Activated naive CD8-positive, alpha-beta T cell treated with anti-CD3 and anti-CD28 coated beads, Interleukin-2, amount 50 U/mL, for 24 hours (primary cell): ENCODE data around the gene DOLPP1.
"Not testable (repeated sequence)": the region's sequence is repeated elsewhere in the genome, so short reads cannot be mapped to it uniquely, and the experiment has no call there.

Source experiments
- ATAC-seq: fragments of 150-1000 bp; cut with Tn5 transposase; one replicate; pipeline ENCODE4 v1.10.0; 2021
- DNase-seq: peaks from one replicate; pipeline ENCODE4 v3.0.0; 2021
- H3K27ac Mint-ChIP-seq: one replicate; pipeline ENCODE4 v1.8.0; 2021; ENCODE audit warnings: mild to moderate bottlenecking, mixed read lengths
- H3K27me3 Mint-ChIP-seq: one replicate; pipeline ENCODE4 v1.8.0; 2021; ENCODE audit warnings: mixed read lengths
- H3K36me3 Mint-ChIP-seq: one replicate; pipeline ENCODE4 v1.8.0; 2021; ENCODE audit warnings: low read depth, mixed read lengths
- H3K4me1 Mint-ChIP-seq: one replicate; pipeline ENCODE4 v1.8.0; 2021; ENCODE audit warnings: mixed read lengths
- H3K4me3 Mint-ChIP-seq: one replicate; pipeline ENCODE4 v1.8.0; 2021; ENCODE audit warnings: mild to moderate bottlenecking, moderate library complexity, mixed read lengths
- H3K9me3 Mint-ChIP-seq: one replicate; pipeline ENCODE4 v1.8.0; 2021; ENCODE audit warnings: mixed read lengths

The DOLPP1 gene

DNA sequence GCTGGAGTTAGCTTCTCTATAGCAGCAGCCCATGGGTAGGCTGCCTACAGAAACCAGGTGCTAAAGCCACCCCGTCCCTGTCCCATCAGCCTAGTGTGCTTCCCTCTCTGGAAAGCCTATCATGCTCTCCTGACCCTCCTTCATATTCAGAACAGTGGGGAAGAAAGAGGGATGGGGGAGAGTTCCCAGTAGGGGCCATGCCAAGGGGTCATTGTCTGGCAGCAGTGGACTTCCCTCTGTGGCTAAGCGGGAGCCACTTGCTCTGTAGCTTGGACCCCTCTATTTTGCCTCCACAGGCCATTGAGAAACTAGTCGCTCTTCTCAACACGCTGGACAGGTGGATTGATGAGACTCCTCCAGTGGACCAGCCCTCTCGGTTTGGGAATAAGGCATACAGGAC lies 47.8 kb downstream of the DOLPP1 start:
- Mint-ChIP-seq H3K36me3 (peaks cover 24% of the 10 kb centered on the region), H3K27ac (no peak overlapping the region), H3K9me3 (no peaks in the 10 kb centered on the region), H3K27me3 (no peaks in the 10 kb centered on the region), H3K4me3 (no peak overlapping the region), H3K4me1 (peaks cover 6% of the 10 kb centered on the region)
- DNase-seq (no peak), ATAC-seq (no peak)

DNA sequence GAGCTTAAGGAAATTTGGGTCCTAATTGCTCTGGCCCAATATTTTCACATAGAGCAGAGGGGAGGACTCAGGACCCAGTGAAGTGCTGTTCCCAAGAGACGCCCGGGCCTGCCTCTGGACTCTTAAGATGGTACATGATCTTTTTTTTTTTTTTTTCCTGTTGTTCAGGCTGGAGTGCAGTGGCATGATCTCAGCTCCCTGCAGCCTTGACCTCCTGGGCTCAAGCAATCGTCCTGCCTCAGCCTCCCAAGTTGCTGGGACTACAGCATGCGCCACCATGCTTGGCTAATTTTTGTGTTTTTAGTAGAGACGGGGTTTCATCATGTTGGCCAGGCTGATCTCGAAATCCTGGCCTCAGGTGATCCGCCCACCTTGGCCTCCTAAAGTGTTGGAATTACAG lies 49.4 kb downstream of the DOLPP1 start:
- ATAC-seq, H3K27ac Mint-ChIP-seq, H3K27me3 Mint-ChIP-seq, DNase-seq, H3K4me3 Mint-ChIP-seq, H3K9me3 Mint-ChIP-seq, H3K4me1 Mint-ChIP-seq: not testable (repeated sequence)
- peaks cover 22% of the 10 kb centered on the region for H3K36me3 Mint-ChIP-seq

DNA sequence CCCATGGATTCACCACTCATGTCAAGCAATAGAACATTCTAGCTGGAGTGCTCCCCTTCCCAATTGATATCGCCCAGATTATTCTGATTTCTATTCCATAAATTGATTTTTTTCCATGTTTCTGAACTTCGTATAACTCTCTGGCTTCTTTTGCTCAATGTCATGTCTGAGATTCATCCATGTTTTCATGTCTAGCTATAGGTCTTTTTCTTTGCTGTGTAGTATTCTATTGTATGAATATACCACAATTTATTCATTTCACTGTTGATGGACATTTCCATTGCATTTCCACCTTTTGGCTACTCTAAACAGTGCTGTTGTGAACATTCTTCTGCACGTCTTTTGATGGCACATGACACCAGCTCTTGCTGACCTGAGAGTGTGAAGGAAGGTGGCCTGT lies 49.9 kb downstream of the DOLPP1 start:
- DNase-seq (no peak), ATAC-seq (no peak)
- Mint-ChIP-seq H3K27ac (no peak overlapping the region), H3K36me3 (peaks cover 24% of the 10 kb centered on the region), H3K4me1 (peaks cover 6% of the 10 kb centered on the region), H3K27me3 (no peaks in the 10 kb centered on the region), H3K9me3 (no peaks in the 10 kb centered on the region), H3K4me3 (no peak overlapping the region)

DNA sequence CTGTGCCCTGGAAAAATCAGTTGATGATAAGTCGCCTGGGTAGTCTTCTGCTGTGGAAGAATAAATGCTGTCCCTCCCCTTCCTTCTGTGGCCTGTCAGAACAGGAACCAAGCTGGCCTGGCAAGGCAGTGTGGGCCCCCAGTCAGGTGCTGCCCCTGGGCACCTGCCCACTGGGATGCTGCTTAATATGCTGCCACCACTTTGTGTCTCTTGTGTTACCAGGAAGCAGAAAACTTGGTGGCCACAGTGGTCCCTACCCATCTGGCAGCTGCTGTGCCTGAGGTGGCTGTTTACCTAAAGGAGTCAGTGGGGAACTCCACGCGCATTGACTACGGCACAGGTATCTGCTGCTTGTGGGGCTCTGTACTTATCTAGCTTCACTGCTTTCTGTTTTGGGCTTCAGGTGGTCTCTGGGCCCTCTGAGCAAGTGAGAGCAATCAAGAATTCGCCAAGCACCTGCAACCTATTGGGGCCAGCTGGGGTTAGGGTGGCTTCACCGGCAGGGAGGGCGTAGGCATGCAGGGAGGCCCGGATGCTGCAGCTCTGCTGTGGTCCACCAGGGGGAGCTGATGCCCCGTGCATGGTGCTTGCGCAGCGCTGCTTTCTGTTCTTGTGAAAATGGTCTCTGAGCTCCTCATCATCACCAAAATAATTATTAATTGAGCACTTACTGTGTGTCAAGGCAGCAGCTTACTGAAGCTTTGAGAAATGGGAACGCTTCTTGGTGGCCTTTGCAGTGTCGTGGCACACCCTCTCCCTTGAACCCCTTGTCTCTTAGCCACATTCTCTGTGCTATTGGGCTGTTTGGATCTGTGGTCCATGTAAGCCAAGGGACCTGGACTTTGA lies 50.6 kb downstream of the DOLPP1 start:
- ATAC-seq, result peak; percentile 97
- Mint-ChIP-seq H3K27me3 (no peaks in the 10 kb centered on the region), H3K4me3 (no peak overlapping the region), H3K27ac (no peak overlapping the region), H3K4me1 (peaks cover 6% of the 10 kb centered on the region), H3K36me3 (peaks cover 22% of the 10 kb centered on the region), H3K9me3 (no peaks in the 10 kb centered on the region)
- peak; percentile 89 for DNase-seq

DNA sequence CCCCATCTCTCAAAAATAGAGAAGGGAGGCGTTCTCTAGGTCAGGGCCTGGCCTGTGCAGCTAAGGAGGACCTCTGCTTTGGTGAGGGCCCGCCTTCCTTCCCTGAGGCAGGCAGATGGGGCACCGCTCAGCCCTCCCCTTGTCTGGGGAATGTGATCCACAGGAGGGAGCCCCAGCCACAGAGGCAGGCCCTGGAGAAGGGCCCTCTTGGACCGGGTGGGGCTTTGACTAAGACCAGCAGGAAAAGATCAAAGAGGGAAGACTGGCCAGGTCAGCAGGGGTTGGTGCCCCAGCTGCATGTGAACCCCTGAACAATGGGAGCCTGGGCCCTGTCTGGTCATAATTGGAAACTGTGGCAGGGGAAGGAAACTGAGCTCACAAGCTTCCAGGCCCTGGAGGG lies 52.2 kb downstream of the DOLPP1 start:
- ATAC-seq (no peak), DNase-seq (no peak)
- Mint-ChIP-seq H3K4me3 (no peak overlapping the region), H3K4me1 (peaks cover 6% of the 10 kb centered on the region), H3K9me3 (no peaks in the 10 kb centered on the region), H3K27ac (no peak overlapping the region), H3K27me3 (no peaks in the 10 kb centered on the region), H3K36me3 (peaks cover 20% of the 10 kb centered on the region)

DNA sequence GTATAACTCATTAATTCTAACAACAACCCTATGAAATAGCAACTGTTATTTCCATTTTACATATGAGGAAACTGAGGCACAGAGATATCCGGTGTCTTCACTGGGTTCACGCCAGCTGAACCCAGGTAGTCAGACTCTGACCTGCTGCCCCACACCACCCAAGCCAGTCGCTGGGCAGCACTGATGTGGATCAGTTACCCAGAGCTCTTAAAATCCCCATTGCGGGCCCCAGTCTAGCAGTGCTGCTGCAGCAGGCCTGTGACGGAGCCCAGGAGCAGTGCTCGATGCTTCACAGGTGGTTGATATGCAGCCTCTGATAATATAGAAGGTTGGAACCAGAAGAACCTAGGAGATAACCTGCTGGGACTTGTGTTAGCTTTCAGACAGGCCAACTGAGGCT lies 54.6 kb downstream of the DOLPP1 start:
- Mint-ChIP-seq H3K4me1 (peaks cover 21% of the 10 kb centered on the region), H3K27me3 (no peaks in the 10 kb centered on the region), H3K4me3 (no peak overlapping the region), H3K9me3 (no peaks in the 10 kb centered on the region), H3K36me3 (peaks cover 15% of the 10 kb centered on the region), H3K27ac (no peak overlapping the region)
- DNase-seq, result no peak
- ATAC-seq, result no peak

DNA sequence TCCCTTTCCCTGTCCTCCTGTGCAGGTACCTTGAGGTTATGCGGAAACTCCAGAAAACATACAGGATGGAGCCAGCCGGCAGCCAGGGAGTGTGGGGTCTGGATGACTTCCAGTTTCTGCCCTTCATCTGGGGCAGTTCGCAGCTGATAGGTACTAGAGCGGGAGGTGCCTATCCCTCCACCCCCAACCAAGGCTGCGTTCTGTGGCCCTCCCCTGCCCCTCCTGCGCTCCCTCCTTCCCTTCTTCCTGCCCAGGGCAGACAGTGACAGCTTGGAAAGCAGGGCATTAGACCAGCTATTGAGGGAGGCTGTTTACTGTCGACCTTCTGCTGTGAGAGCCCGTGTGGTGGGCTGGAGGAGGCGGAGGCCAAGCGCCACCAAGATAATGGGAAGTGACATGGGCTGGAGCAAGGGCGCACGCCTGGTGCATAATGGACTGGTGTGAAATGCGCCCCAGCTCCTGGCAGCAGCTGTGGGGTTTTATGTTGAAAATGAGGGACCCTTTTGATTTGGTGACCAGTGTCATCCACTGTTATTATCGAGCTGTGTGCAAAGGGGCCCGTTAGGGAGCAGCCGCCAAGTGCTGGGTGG lies 55.6 kb downstream of the DOLPP1 start:
- Mint-ChIP-seq H3K9me3 (no peaks in the 10 kb centered on the region), H3K27me3 (no peaks in the 10 kb centered on the region), H3K4me3 (no peak overlapping the region), H3K4me1 (peaks cover 29% of the 10 kb centered on the region), H3K36me3 (peaks cover 13% of the 10 kb centered on the region), H3K27ac (no peak overlapping the region)
- ATAC-seq (no peak), DNase-seq (no peak)

DNA sequence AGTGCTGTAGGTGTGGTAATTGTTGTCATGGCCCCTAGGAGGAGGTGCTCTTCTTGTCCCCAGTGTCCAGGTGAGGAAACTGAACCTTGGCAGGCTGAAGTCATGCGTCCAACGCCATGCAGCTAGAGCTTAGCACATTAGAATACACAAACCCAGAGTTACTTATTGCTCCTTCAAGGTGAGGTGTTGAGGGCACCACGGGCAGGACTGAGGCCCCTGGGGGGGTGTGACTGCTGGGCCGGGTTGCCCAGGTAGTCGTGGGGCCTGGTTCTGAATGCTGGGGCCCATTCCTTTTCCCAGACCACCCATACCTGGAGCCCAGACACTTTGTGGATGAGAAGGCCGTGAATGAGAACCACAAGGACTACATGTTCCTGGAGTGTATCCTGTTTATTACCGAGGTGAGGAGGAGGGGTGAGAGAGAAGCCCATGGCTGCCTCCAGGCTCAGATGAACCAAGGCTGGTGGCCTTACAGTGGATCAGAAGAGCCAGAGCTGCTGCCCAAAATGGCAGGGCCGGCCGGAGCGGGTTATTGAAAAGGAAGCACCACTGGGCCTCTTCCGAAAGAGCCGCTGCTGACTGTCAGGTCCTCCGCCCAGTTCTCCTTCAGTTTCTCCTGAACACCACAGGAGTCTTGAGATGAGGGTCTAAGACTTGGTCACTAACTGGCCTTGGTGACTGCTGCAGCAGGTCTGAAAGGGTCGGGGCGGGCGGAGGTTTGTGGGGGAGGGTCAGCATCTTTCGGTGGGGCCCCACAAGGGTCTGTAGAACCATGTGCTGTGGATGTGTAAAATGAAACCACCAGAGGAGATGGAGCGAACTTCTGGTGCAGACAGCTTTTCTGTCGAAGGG lies 56.6 kb downstream of the DOLPP1 start:
- ATAC-seq (no peak), DNase-seq (no peak)
- Mint-ChIP-seq H3K4me1 (peaks cover 33% of the 10 kb centered on the region), H3K27ac (no peak overlapping the region), H3K4me3 (no peak overlapping the region), H3K9me3 (no peaks in the 10 kb centered on the region), H3K27me3 (no peaks in the 10 kb centered on the region), H3K36me3 (peaks cover 14% of the 10 kb centered on the region)

DNA sequence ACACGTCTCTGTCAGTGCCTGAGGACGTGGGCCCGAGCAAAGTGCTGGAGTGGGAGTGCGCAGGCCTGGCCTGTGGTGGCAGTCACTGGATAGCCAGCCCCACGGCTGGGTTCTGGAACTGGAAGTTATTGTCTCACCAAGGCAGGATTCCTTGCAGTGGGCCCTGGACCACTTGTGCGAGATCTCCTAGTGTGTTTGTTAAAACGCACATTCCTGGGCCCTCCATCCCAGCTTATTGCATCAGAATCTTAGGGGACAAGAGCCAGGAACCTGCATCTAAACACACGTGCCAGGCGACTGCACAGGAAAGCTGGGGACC lies 57.2 kb downstream of the DOLPP1 start:
- Mint-ChIP-seq H3K9me3 (no peaks in the 10 kb centered on the region), H3K4me1 (peaks cover 39% of the 10 kb centered on the region), H3K4me3 (no peak overlapping the region), H3K36me3 (peaks cover 18% of the 10 kb centered on the region), H3K27me3 (no peaks in the 10 kb centered on the region), H3K27ac (no peak overlapping the region)
- DNase-seq (no peak), ATAC-seq (no peak)

DNA sequence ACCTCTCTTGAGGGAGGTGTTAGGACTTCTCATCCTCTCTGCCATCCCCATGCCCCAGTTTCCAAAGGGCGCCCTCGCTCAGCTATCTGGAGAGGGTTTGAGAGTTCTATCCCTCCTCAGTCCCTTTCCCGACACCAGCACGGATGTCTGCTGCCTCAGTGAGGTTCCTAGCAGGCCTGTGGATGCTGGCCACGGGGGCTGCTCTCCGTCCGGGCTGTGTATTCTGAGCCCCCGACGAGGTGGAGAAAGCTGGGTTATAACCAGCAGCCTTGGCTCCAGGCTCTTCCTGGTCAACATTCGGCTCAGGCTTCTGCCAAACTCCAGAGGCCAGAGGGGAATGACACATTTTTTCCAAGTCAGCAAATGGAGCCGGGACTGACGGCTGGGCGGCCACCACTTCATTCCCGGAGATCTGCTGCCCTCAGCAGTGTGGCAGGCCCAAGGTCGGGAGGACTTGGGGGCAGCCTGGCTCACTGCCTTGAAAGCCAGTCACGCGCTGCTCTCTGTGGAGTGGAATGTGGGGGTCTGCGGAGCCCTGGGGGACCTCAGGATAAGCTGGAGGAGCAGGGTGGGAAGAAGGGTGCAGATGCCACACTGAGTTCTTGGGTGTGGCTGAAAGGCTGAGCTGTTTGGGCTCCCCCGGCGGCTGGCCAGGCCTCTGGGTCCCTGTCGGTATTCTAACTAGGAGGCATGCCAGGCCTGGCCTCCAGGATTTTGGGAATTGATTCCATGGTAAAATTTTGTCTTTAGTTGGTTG lies 57.7 kb downstream of the DOLPP1 start:
- Mint-ChIP-seq H3K9me3 (no peaks in the 10 kb centered on the region), H3K27me3 (no peaks in the 10 kb centered on the region), H3K4me3 (peak overlapping the region; percentile 87), H3K4me1 (peaks cover 41% of the 10 kb centered on the region), H3K36me3 (peaks cover 15% of the 10 kb centered on the region), H3K27ac (peak overlapping the region; percentile 98)
- DNase-seq (no peak), ATAC-seq (no peak)

DNA sequence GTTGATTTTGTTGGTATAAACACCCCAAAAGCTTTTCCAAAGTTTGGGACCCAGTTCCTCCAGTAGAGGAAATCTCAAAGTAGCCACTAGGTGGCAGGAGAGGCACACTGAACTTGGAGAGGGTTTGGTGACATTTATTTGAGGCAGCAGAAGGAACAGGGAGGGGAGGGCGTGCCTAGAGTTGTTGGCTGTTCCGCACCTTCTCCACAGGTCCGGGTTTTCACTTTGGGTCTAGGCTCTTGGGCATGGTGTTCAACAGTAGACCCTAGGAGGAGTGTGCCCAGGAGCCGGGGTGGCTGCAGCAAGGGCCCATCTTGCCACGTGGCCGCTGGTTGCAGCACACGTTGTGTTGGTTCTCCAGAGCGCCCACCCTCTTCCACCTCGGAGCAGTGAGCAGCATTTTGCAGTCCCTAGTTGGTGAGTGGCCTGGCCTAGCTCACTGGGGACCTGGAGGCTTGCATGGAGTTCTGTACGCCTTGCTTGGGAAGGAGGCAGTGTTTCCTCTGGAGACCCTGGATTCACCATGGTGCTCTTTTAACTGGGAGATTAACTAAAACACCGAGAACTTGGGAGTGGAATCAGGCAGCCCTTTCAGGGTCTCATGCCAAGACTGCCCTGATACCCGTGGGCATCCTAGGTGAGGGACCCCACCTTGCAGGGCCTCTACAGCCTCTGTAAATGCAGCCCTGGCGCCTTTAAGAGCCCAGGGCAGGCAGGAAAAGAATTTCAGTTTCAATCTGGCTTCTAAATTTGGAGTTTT lies 58.5 kb downstream of the DOLPP1 start:
- Mint-ChIP-seq H3K9me3 (no peaks in the 10 kb centered on the region), H3K27me3 (no peaks in the 10 kb centered on the region), H3K36me3 (peaks cover 19% of the 10 kb centered on the region), H3K4me3 (peak overlapping the region; percentile 87), H3K4me1 (peaks cover 46% of the 10 kb centered on the region), H3K27ac (peak overlapping the region; percentile 98)
- DNase-seq (peak; percentile 79), ATAC-seq (peak; percentile 45)

DNA sequence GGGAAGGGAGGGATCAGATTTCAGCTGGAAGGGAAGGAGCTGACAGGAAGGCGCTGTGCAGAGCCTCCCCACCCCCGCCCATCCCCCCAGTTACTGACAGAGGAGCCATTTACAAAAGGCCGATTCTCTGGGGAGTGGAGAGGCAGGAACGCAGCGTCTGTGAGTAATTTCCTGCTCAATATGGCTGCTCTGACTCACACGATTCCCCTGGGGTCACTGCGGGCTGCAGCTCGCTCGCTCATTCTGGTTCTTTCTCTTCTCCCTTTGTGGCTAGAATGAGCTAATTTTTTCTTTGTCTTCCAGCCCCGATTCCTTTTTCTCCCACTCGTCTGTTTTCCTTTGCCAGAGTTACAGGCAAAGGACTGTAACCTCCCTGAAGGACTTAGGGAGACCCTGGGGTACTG lies 59.1 kb downstream of the DOLPP1 start:
- H3K9me3 Mint-ChIP-seq, result no peaks in the 10 kb centered on the region
- H3K36me3 Mint-ChIP-seq, result peaks cover 19% of the 10 kb centered on the region
- peak overlapping the region; percentile 87 for H3K4me3 Mint-ChIP-seq
- ATAC-seq (peak; percentile 88), DNase-seq (peak; percentile 80)
- peak overlapping the region; percentile 98 for H3K27ac Mint-ChIP-seq
- peaks cover 46% of the 10 kb centered on the region for H3K4me1 Mint-ChIP-seq
- H3K27me3 Mint-ChIP-seq, result no peaks in the 10 kb centered on the region
